ENCODE data around the gene CCDC28A.

The CCDC28A gene

DNA sequence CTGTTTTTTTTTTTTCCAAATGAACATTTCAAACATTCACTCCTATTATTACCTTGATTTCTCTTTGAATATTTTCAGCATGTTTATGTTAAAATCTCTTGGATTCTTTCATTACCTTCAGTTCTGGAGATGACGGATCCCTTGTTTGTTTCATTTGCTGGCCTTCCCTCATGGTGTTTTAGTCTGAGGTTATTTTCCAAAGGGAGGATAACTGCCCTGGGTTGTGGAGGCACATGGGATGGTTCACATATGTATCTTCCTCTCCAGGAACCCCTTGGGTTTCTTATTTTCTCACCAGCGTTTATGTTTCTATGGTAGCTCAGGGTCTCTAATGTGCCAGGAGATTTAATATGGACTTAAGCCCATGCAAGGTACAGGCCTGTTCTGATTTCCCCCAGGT lies 58.6 kb downstream of the CCDC28A start:
- H3K4me3 Mint-ChIP-seq, result no peak overlapping the region
- H3K4me1 Mint-ChIP-seq (ENCODE audit: low read depth in 2 of 2), result no peaks in the 10 kb centered on the region
- DNase-seq (no peak), ATAC-seq (replicated peaks) (no peak)
- peak overlapping the region in 1 of 2 donors; percentile 16 for H3K27ac Mint-ChIP-seq
- no peaks in the 10 kb centered on the region for H3K9me3 Mint-ChIP-seq
- H3K36me3 Mint-ChIP-seq (ENCODE audit: insufficient read depth), result no peaks in the 10 kb centered on the region
- no peaks in the 10 kb centered on the region for H3K27me3 Mint-ChIP-seq

DNA sequence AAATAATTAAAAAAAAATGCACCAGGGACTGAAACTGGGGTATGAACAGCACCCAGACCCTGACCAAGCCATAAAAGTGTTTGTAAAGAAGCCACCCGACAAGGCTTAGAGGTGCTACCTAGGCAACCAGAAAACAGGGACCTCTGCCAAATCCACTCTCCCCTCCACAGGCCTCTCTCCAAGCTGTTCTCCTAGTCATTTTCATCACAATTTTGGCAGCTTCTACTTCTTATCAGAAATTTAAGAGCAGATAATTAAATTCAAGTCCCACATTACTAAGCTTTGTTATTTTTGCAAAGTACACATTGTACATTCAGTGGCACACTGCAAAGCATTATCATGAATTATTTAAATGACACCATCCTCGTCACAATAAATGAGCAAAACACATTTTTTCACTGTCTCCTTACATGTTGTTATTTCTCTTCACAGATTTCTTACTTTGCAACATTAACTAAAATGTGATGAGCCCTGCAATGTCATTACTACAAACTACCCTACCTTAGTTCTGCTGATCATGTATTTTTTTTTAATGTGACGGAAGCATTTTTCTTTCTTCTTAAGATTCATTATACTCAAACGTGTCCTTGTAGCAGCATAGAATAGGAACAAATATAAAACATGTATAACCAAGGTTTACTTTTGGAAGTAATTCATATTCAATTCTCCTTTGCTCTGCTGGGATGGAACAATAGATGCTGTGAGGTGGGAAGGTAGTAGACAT lies 60.4 kb downstream of the CCDC28A start:
- Mint-ChIP-seq H3K4me1 (ENCODE audit: low read depth in 2 of 2) (no peaks in the 10 kb centered on the region), H3K27me3 (no peaks in the 10 kb centered on the region), H3K4me3 (no peak overlapping the region), H3K9me3 (no peaks in the 10 kb centered on the region), H3K27ac (no peak overlapping the region), H3K36me3 (ENCODE audit: insufficient read depth) (no peaks in the 10 kb centered on the region)
- ATAC-seq (replicated peaks) (no peak), DNase-seq (no peak)

DNA sequence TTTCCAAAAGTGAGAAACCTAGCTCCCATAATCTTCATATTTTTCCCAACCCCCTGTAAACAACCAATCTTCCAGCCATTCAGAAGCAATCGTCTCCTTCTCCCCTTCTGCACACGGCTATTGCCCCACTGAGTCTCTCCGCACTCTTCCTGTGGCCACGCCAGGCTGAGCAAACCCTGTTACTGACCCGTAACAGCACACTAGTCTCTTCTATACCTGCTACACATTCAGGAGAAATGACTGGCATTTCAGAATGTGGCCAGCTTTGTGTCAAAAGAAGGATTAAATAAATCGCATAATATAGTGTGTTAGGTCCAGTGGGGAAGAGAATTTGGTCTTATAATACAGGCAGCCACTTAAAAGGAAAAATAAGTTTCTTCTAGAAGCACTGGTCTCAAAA lies 63.7 kb downstream of the CCDC28A start:
- Mint-ChIP-seq H3K27me3 (peaks cover 0 to 5% of the 10 kb centered on the region in 2 donors), H3K4me1 (ENCODE audit: low read depth in 2 of 2) (no peaks in the 10 kb centered on the region), H3K9me3 (no peaks in the 10 kb centered on the region), H3K27ac (no peak overlapping the region), H3K4me3 (no peak overlapping the region), H3K36me3 (ENCODE audit: insufficient read depth) (no peaks in the 10 kb centered on the region)
- DNase-seq (no peak), ATAC-seq (replicated peaks) (no peak)
